Bronchial epithelial cell (primary cell): ENCODE measurements around the gene EXOC3L1. TPM values are rescaled to one million over a fixed set of nuclear protein-coding genes. Genes with fewer than 3 reads are reported as not detected.

ENCODE experiments used
- DNase-seq: peaks from one replicate; pipeline ENCODE4 v3.0.0-alpha.2; 2010; ENCODE audit warnings: low read depth
- FAIRE-seq: peaks from 2 replicates; lab custom pipeline; 2011; peaks lifted over from hg19 to GRCh38; lab: Jason Lieb, UNC
- H3K27me3 ChIP-seq: 2 replicates; pipeline ENCODE4 v1.5.1; 2011; ENCODE audit warnings: low read length; ENCODE audit not compliant: control insufficient read depth, insufficient read depth
- H3K36me3 ChIP-seq: 2 replicates; pipeline ENCODE4 v1.5.1; 2011; ENCODE audit warnings: low read length; ENCODE audit not compliant: control insufficient read depth, insufficient read depth
- H3K4me3 ChIP-seq: 2 replicates; pipeline ENCODE4 v1.5.1; 2011; ENCODE audit warnings: mild to moderate bottlenecking, low read depth, low read length, control low read depth
- CTCF ChIP-seq: IDR thresholded peaks from 2 replicates; pipeline ENCODE4 v1.5.1; 2011; ENCODE audit warnings: mild to moderate bottlenecking, moderate library complexity, low read length, control low read depth, inconsistent platforms; ENCODE audit not compliant: insufficient read depth, severe bottlenecking
- total RNA-seq: library from RNA; depleted of rRNA; stranded (reverse); fragments of >200 nt; gene quantifications from 2 replicates; pipeline ENCODE4 v1.2.1, GENCODE V29; 2014

EXOC3L1 gene
- total RNA-seq, 1 donor from 2014 or later: not detected

- DNase-seq (no peak), FAIRE-seq (no peak)
- peaks cover 5% of the 10 kb centered on the region for H3K36me3 ChIP-seq
- peak overlapping the region; percentile 34 for H3K4me3 ChIP-seq
- H3K27me3 ChIP-seq: no peaks in the 10 kb centered on the region
- no peak for TF ChIP-seq CTCF
These were observed 16.6 kb downstream of the EXOC3L1 start for GRCh38 chr16:67173323-67173722.

- no peak for DNase-seq
- peaks cover 5% of the 10 kb centered on the region for H3K36me3 ChIP-seq
- peak overlapping the region; percentile 43 for H3K4me3 ChIP-seq
- H3K27me3 ChIP-seq: peaks cover 2% of the 10 kb centered on the region
- no peak for TF ChIP-seq CTCF
- FAIRE-seq: no peak
These were observed 18.8 kb downstream of the EXOC3L1 start for GRCh38 chr16:67170949-67171649.

- H3K36me3 ChIP-seq: peaks cover 5% of the 10 kb centered on the region
- TF ChIP-seq CTCF: no peak
- peaks cover 6% of the 10 kb centered on the region for H3K27me3 ChIP-seq
- FAIRE-seq (no peak), DNase-seq (peak; percentile 59)
- H3K4me3 ChIP-seq: peak within 1 kb of the TSS; percentile 43
These were observed 19.6 kb downstream of the EXOC3L1 start, which contains the start of gene NOL3 for GRCh38 chr16:67170168-67170948. Gene NOL3, plus strand, starts transcription at chr16:67170538.

- Histone ChIP-seq H3K27me3 (peaks cover 13% of the 10 kb centered on the region), H3K4me3 (peak overlapping the region; percentile 43), H3K36me3 (no peaks in the 10 kb centered on the region)
- DNase-seq (no peak), FAIRE-seq (no peak)
- TF ChIP-seq CTCF: peak; percentile 71
These were observed 20.2 kb downstream of the EXOC3L1 start for GRCh38 chr16:67169642-67170167.

GRCh38 chr16:67169011-67169451 lies 20.9 kb downstream of the EXOC3L1 start:
- no peak for DNase-seq
- no peak for FAIRE-seq
- Histone ChIP-seq H3K4me3 (no peak overlapping the region), H3K36me3 (no peaks in the 10 kb centered on the region), H3K27me3 (peaks cover 14% of the 10 kb centered on the region)
- TF ChIP-seq CTCF: no peak
